NCI-H2107 (cell line): ENCODE data around the gene CLPTM1L.
"Not testable (repeated sequence)": the region's sequence is repeated elsewhere in the genome, so short reads cannot be mapped to it uniquely, and the experiment has no call there.

Source experiments
- DNase-seq: peaks from one replicate; lab custom pipeline; 2025; lab: John Stamatoyannopoulos, UW

CLPTM1L gene

DNA sequence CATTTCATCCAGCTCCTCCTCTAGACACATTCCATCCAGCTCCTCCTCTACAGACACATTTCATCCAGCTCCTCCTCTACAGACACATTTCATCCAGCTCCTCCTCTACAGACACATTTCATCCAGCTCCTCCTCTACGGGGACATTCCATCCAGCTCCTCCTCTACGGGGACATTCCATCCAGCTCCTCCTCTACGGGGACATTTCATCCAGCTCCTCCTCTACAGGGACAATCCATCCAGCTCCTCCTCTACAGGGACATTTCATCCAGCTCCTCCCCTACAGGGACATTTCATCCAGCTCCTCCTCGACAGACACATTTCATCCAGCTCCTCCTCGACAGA lies 18.4 kb downstream of the CLPTM1L start:
- not testable (repeated sequence) for DNase-seq

DNA sequence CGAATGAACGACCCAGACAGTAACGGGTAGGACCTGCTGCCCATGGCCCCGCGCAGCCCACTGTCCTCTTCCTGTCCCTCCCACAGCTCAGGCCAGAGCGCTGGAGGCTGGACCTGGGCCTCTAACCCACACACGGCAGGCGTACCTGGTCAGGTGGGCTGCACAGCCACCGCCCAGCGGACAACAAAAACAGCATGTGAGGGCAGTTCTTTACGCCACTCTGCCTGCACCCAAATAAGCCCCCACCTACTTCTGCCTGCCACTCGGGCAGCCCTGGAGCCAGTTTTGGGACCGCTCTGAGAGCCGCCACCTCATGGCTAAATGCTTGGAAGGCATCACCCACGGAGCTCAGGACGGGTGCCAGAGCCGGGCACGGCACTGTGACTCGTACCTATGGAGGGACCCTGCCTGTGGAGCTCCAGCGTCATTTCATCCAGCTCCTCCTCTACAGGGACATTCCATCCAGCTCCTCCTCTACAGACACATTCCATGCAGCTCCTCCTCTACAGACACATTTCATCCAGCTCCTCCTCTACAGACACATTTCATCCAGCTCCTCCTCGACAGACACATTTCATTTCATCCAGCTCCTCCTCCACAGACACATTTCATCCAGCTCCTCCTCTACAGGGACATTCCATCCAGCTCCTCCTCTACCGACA lies 18.9 kb downstream of the CLPTM1L start:
- DNase-seq = no peak

DNA sequence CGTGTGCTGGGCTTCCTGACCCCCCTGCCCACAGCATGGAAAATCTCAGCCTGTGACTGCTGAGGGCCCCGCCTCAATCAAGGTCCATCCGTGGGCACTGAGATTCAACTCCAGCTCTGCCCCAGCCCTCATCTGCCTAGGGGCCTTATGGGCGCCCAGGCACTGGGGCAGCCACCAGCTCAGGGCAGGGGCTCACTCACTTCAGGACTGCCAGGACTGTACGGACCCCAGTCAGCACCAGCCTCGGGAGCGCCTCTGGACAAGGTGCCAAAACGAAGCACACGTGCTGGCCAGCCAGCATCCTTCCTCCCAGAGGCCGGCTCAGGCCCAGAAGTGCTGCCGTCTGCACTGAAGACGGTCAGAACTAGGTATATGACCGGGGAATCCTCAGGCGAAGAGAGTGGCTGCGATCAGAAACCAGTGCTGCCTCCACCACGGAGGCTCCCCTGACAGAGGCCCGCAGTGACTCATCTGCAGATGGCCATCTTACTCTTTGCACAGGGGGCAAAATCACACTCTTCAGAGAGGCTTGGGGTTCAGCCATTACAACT lies 19.6 kb downstream of the CLPTM1L start:
- no peak for DNase-seq

DNA sequence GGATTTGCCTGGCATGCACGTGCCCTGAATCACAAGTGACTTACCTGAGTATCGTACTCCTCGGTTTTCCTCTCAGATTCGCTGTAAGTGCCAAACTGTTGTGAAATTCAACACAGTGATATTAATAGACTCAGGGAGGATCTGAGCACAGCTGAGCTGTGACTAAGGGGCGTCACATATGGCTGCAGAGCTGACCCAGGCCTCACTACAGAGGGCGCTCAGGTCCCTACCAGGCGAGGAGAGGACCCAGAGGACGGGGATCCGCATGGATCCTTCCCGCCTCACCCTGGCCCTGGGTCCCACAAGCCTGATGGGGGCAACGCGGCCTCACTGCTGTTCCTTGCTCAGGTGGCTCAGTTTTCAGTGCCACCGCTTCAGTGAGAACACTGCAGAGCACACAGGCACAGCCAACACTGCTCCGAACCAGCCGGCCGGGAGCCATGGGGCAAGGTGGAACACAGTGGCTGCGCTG lies 20.1 kb downstream of the CLPTM1L start:
- DNase-seq = no peak

DNA sequence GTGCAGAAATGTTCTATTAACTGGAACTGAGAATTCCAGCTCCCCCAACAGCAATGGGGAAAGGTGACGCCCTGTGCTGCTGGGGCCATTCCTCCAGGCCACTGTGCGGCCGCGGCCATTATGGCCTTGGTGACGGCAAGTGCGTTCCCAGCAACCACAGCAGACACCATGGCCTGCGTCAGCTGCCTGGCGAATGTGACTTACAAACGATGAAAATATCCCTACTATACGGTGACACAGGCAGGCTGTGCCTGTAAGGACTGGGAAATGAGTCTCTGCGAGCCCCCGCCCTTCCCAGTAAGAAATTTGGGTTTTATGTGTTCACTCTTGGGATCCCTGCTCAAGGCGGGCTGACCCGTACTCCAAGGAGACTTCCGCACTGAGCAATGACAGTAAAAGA lies 20.6 kb downstream of the CLPTM1L start:
- DNase-seq = no peak

DNA sequence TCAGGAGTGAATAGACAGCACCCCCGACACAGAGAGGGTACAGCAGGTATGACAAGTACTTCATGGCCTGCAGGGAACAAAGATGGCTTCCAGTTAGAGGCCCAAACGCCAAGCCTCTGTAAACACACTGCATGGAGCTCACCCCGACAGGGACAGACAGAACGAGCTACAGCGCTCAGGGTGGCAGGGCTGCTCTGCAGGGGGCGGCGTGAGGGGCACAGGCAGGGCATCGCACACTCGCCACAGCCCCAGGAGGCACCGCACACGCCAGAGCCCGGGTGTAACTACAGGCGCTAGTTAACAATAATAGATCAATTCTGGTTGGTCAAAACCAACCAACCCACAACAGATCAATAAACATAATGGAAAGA lies 21.1 kb downstream of the CLPTM1L start:
- no peak for DNase-seq

DNA sequence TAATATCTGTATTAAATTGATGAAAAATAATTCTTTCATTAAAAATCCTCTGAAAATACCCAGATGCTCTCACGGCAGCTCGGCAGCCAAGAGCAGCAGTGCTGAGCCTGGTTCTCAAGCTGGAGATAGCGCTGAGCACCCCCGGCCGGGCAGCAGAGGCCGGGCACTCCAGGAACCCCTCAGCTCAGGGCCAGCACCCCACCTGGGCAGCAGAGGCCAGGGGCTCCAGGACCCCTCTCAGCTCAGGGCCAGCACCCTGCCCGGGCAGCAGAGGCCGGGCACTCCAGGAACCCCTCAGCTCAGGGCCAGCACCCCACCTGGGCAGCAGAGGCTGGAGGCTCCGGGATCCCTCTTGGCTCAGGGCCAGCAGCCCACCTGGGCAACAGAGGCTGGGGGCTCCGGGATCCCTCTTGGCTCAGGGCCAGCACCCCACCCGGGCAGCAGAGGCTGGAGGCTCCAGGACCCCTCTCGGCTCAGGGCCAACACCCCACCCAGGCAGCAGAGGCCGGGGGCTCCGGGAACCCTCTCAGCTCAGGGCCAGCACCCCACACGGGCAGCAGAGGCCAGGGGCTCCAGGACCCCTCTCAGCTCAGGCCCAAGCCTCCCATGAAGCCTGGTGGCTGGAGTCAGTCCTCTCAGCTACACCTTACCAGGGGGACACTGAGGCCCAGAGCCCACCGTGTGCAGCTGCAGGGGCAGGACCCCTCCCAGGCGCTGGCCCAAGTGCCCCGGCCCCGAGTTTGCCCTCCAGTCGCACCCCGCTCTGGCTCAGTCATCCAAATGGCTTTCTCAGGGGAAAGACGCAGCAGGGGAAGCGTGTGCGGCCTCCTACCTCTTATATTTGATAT lies 21.7 kb downstream of the CLPTM1L start:
- no peak for DNase-seq

DNA sequence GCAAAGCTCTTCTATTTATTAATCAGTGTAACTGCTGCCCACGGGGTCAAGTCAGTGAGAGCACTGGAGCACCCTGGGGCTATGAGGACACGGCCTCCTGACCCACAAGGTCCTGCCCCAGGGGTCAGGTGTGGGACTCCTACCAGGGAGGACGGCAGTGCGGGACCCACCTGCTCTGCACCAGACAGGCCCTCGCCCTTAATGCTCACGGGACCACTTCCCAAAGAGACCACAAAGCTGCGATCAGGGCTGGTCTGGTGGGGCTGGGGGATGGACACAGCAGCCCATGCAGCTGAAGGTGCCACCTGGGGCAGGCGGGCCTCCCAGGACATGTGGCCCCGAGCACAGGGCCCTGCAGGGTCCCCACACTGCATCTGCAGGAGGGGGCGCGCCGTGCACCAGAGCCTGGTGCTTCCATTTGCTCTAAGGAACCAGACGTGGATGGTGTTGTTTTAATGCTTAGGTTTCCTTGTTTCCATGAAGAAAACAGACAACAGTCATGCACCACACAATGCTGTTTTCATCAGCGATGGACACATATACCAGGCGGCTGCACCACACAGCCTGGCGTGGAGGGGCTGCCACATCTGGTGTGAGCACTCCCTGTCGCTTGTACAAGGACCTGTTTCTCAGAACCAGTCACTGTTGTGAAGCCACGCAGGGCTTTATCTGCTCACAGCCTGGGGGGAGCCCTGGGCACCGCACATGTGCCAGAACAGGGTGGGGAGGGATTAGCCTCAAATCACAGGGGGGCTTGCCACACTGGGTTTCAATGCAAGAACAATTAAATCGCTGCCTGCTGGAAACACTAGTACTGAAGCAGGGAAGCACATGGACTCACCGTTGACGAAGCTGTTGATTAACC lies 22.6 kb downstream of the CLPTM1L start:
- no peak for DNase-seq

DNA sequence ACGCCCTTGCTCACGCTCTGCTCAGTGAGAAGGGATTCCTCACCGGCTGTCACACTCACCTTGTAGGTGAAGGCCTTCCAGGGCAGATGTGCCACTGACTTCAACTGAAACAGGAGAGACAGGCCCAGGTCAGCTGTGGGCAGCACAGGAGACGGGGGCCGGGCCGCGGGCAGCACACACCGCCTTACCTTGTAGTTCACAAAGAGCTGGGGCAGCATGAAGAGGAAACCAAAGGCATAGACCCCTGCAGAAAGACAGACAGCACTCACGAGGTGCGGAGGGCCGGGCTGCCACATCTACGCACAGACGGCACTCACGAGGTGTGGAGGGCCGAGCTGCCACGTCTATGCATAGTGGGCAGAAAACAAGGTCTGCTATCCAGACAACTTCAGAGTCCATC lies 23.3 kb downstream of the CLPTM1L start:
- DNase-seq = no peak

DNA sequence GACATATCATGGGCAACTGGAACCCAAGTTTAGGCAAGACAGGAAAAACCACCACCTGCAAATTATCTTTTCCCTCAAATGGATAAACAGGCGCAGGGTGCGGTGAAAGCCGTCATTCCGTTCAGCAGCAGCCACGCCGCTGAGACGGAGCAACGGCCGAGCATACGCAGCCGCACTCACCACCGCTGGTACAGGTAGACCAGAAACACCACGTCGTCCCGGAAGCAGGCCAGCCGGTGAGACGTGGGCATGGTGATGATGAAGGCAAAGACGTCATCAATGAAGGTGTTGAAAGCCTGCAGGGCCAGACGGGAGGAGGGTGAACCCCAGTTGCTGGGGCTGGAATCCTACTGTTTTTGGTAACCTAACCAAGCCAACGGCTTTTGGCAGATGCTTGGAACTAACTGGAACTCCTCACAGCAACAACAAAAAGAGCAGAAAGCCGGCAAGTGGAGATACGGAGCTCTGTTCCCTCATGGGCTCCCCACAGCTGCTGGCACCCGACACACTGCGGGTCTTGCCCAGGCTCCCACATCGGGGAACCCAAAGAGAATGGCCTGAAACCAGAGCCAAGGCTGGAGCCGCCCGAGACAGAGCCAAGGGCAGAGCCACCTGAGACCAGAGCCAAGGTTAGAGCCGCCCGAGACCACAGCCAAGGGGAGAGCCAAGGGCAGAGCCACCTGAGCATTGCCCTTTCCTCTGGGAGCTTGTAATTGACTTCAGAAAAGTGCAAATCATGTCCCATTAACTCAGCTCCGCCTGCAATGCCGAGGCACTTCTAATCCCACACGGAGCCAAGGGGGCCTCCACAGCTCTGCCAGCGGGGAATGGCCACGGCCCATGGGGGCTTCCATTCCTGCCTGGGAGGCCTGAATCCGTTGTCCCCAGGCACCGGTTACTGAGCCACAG lies 24.2 kb downstream of the CLPTM1L start:
- DNase-seq = no peak

DNA sequence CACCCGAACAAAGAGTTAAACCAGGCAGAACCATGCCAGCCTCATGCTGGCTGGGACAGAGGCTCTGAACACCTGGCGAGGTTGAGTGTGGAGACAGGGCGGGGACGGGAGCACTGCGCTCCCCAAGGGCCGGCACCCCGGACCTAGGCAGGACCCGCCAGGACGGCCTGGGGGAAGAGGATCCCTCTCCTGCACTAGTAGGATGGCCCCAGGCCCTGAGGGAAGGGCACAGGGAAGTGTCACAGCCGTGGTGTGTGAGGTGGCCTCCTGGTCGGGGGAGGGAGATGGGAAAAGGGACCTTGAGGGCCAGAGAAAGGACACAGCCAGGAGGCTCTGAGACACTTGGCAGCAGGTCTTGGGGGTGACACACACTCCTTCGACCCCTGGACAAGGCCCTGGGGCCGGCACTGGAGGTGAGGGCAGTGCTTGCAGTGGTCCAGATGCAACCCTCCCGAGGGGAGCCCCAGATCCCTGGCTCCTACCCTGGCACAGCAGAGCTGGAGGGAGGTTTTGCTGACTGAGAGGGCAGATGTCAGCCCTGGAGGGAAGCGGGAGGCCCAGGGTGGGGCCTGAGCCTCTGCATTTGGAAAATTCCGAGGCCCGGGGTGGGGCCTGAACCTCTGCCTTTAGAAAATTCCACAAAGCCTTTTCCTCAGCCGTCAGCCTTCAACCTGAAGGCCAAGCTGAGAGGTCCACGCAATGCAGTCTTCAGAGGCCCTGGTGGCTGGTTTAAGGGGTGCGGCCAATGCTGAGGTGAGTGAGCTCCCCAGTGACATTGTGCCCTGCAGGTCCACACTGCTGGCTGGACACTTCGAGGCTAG lies 25.3 kb downstream of the CLPTM1L start:
- peak; percentile 56 for DNase-seq

DNA sequence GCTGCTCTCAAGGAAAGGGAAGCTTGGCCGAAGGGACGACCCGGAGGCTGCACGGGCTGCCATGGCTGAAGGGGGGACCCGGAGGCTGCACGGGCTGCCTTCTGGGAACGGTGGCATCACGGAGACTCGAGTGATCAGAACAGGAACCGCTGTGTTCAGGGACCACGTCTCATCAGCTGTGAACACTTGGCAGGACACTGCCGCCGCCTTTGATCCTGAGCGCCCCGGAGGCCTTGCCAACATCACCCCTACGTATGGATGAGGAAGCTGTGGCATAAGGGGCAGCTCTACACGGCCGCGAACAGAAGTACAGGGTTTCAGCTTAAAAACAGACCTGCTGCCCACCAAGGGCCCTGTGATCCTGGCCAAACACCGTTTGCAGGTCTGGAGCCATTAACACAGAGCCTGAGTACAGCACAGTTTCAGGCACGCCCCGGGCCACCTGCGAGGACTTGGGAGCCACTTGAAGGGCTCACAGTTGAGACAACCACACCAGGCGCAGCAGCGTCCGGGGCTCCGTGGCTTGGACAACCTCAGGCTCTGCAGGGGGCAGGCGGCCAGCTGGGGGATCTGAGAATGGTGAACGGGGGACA lies 26.1 kb downstream of the CLPTM1L start:
- DNase-seq = no peak

DNA sequence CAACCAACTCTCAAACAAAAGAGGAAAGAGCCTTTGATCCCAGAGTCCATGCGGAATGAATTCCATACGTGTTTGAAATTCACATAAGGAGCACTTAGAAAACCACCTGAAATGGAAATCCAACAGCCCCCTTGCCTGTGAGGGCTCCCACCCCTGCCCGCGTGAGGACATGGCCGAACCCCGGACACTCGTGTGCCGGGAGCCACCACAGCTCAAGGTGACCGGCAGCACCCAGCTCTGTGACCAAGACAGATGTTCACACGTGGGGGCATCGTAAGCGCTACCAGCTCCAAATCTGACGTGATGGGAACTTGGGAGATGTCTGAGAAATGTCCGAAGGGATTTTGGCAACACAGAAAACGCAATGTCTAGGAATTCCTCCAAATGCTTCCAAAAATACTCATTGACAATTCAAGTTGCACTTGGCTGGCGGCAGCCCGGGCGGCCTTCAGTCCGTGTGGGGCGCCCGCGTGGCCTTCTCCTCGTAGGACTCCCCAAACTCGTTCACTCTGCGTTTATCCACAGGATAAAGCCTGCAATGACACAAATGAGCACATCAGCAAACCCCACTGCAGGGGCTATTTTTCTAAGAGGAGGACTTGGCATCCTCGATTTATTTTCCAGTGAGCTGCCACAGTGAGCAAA lies 26.9 kb downstream of the CLPTM1L start:
- no peak for DNase-seq

DNA sequence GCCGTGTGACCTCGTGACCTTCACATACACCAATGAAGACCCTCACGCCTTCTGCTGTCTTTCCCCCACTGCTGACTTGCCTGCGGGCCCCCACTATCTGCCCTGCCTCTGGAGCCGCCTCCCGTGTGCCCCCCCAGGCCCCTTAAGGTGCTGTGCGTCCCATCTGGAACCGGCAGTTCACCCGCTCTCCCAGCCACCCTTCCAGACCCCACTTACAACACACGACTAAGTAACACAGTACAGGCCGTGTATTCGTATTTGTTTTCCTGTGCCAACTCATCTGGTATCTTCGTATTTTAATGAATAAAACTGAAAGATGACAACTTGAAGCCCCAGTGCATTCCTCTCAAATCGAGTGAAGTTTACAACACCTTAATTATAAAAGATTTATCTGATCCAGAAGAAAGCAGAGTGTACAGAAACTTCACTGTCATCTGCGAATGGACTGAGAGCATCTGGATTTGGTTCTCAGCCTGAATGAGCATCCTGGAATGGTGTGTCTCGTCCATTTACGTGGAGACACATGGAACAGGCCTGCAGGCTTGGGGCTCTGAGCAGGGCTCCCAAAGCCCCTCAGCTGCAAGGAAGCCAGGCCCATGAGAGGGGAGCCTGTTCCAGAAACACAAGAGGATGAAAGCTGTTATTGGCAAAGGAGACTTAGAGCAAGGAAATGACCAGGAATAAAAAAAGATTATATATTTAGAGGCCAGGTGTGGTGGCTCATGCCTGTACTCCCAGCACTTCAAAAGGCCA lies 28.1 kb downstream of the CLPTM1L start:
- DNase-seq = no peak

DNA sequence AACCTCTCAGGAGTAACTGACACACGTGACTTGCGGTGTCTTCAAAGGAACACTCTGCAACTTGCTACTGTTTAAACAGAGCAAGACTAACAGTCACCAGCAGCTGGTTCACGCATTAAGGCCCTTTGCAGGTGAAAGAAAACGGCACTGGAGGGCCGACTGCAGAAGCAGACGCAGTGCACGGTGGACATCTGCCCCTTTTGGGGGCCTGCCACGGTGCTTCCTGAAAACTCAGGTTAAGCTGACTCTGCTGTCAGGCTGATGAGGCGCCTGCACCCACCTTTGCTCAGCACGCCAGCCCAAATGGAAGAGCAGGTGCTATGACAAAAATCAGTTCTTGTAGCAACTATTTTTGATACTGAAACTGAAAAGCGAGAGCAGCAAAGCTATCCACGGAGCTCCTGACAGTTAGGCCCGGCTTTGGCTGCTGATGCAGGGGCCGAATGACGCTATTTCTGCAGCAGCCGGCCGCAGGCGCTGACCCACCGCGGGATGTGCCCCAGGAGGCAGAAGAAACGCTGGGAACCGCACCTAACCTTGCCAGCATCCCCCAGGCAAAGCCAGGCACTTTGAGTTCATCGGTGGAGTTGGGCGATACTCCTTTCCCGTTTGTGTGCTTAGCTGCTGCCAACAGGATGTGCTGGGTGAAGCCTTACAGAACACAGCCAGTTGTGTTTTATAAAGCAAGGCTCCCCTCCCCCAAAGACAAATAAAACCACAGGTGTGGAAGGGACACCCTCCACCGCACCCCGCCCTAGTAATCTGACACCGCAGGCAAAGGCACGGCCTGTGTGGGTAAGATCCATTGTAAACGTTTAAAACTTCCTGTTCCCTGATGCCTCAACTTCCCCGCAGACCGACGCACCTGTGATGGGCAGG lies 29.0 kb downstream of the CLPTM1L start:
- DNase-seq = peak; percentile 96

DNA sequence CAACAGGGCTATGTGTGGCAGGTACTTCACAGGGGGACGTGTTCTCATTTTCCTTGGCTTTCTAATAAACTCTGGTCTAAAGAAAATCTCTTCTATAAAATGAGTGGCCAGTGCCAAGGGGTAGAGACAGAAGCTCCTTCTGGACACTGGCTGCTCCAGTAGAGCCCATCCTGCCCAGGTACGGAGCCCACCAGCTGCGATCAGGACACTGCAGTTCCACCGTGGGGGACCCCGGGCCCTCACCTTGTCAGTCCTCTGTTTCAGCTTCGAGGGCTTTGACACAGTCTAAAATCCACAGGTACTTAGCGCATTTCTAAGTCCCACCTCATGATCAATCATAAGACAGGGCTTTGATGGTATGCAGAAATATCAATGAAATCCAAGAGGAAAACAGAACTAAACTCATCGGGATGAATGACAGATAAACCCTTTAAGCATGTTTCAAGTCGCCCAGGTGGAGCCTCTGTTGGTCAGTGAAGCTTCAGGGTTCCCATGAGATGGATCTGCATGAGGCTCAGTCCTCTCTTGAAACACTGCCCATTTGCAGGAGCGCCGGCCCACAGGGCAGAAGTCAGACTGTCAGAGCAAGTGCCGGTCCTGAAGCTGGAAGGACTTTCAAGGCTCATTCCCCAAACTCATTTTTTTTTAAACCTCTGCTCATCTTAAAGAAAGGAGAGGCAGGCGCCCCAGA lies 29.7 kb downstream of the CLPTM1L start:
- no peak for DNase-seq

DNA sequence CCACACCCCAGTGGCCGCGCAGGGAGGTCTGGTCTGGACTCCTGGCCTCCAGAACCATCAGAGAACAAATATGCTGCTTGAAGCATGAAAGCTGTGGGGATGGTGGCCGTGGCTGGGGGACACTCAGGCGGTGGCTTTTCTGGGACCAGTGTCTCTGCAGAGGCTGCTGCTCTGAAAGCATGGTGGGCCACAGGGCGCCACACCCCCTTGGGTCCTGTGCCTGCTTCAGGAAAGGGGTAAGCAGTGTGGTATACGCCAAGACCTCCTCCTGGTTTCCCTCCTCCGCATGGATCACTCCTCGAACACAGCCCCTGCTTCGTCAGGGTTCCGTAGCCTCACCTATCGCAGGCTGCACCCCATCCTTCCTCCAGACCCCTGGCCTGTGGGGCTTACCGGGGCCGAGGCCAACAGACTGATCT lies 30.3 kb downstream of the CLPTM1L start:
- no peak for DNase-seq
